Neural cell (in vitro differentiated cells): ENCODE results near the gene MXRA5. TPM values are rescaled to one million over a fixed set of nuclear protein-coding genes. Genes with fewer than 3 reads are reported as not detected.

Source experiments
- H2AFZ ChIP-seq: fragments of 200-600, 300-800 bp; sonication (generic), shearing (Covaris generic); 2 replicates; pipeline ENCODE4 v1.6.0; 2014; ENCODE audit warnings: low read depth, mild to moderate bottlenecking, antibody characterized with exemption, low read length, moderate library complexity
- H3F3A ChIP-seq: fragments of 200-600 bp; shearing (Covaris generic); 2 replicates; pipeline ENCODE4 v1.6.1; 2016; ENCODE audit warnings: mild to moderate bottlenecking, moderate library complexity, mixed read lengths, antibody characterized with exemption, low read length; ENCODE audit not compliant: insufficient read depth, poor library complexity, severe bottlenecking
- H3K27ac ChIP-seq: fragments of 200-600, 300-800 bp; sonication (generic), shearing (Covaris generic); 2 replicates; pipeline ENCODE4 v1.5.1; 2014; ENCODE audit warnings: mild to moderate bottlenecking, low read length, moderate library complexity
- H3K27me3 ChIP-seq: fragments of 300-800, 200-600 bp; sonication (generic), shearing (Covaris generic); 2 replicates; pipeline ENCODE4 v1.6.0; 2014; ENCODE audit warnings: mild to moderate bottlenecking, low read depth, low read length, moderate library complexity; ENCODE audit not compliant: insufficient read depth
- H3K36me3 ChIP-seq: fragments of 300-800, 200-600 bp; sonication (generic), shearing (Covaris generic); 2 replicates; pipeline ENCODE4 v1.5.1; 2014; ENCODE audit warnings: mild to moderate bottlenecking, antibody characterized with exemption, low read length, moderate library complexity; ENCODE audit not compliant: insufficient read depth
- H3K4me2 ChIP-seq: fragments of 300-800, 200-600 bp; sonication (generic), shearing (Covaris generic); 2 replicates; pipeline ENCODE4 v1.6.0; 2014; ENCODE audit warnings: mild to moderate bottlenecking, low read length
- H3K4me3 ChIP-seq: fragments of 300-800, 200-600 bp; sonication (generic), shearing (Covaris generic); 2 replicates; pipeline ENCODE4 v1.5.1; 2014; ENCODE audit warnings: mild to moderate bottlenecking, low read length, moderate library complexity
- H3K79me2 ChIP-seq: fragments of 200-600 bp; shearing (Covaris generic); replicated peaks from 2 replicates; pipeline ENCODE4 v1.6.0; 2014; ENCODE audit warnings: mild to moderate bottlenecking, low read length, moderate library complexity; ENCODE audit not compliant: insufficient read depth
- H3K9ac ChIP-seq: fragments of 300-800, 200-600 bp; sonication (generic), shearing (Covaris generic); 2 replicates; pipeline ENCODE4 v1.6.1; 2016; ENCODE audit warnings: mild to moderate bottlenecking, low read length, mixed read lengths
- H3K9me2 ChIP-seq: fragments of 200-600 bp; shearing (Covaris generic); 2 replicates; pipeline ENCODE4 v1.6.1; 2016; ENCODE audit warnings: mild to moderate bottlenecking, low read length, mixed read lengths; ENCODE audit not compliant: insufficient read depth
- H3K9me3 ChIP-seq: fragments of 200-600, 300-800 bp; sonication (generic), shearing (Covaris generic); 2 replicates; pipeline ENCODE4 v1.6.1; 2016; ENCODE audit warnings: mild to moderate bottlenecking, mixed run types, low read length, moderate library complexity, mixed read lengths
- H4K20me1 ChIP-seq: fragments of 200-600 bp; shearing (Covaris generic); 2 replicates; pipeline ENCODE4 v1.6.1; 2016; ENCODE audit warnings: mild to moderate bottlenecking, mixed run types; ENCODE audit not compliant: insufficient read depth
- CTCF ChIP-seq: fragments of 450-650 bp; IDR thresholded peaks from 2 replicates; pipeline ENCODE4 v1.5.1; 2014; ENCODE audit warnings: antibody characterized with exemption, mild to moderate bottlenecking, moderate library complexity; ENCODE audit not compliant: poor library complexity, severe bottlenecking
- EP300 ChIP-seq: fragments of 450-650 bp; conservative IDR thresholded peaks from 2 replicates; pipeline ENCODE4 v1.6.1; 2014; ENCODE audit warnings: antibody characterized with exemption, mild to moderate bottlenecking, moderate library complexity; ENCODE audit not compliant: poor library complexity, severe bottlenecking
- EZH2 ChIP-seq: fragments of 200-600, 300-800 bp; shearing (Covaris generic), sonication (generic); IDR thresholded peaks from 2 replicates; pipeline ENCODE4 v1.6.1; 2014; ENCODE audit warnings: antibody characterized with exemption, low read length, borderline replicate concordance, mild to moderate bottlenecking; ENCODE audit not compliant: insufficient read depth, poor library complexity, severe bottlenecking
- MXI1 ChIP-seq: fragments of 450-650 bp; conservative IDR thresholded peaks from 2 replicates; pipeline ENCODE4 v1.6.1; 2014; ENCODE audit warnings: antibody characterized with exemption, mild to moderate bottlenecking; ENCODE audit not compliant: poor library complexity, severe bottlenecking
- POLR2AphosphoS5 ChIP-seq: IDR thresholded peaks from 2 replicates; pipeline ENCODE4 v1.6.1; 2012
- RAD21 ChIP-seq: fragments of 450-650 bp; conservative IDR thresholded peaks from 2 replicates; pipeline ENCODE4 v1.6.1; 2014; ENCODE audit warnings: antibody characterized with exemption, mild to moderate bottlenecking, moderate library complexity
- REST ChIP-seq: IDR thresholded peaks from 2 replicates; pipeline ENCODE4 v1.6.1; 2012; ENCODE audit warnings: borderline replicate concordance
- SMC3 ChIP-seq: fragments of 450-650 bp; conservative IDR thresholded peaks from 2 replicates; pipeline ENCODE4 v1.6.1; 2014; ENCODE audit warnings: antibody characterized with exemption, mild to moderate bottlenecking, moderate library complexity; ENCODE audit not compliant: poor library complexity
- TAF1 ChIP-seq: IDR thresholded peaks from 2 replicates; pipeline ENCODE4 v1.6.1; 2012; ENCODE audit warnings: low read depth
- polyA minus RNA-seq: library from RNA; depleted of rRNA, polyadenylated mRNA; stranded (reverse); fragments of >200 nt; gene quantifications from 2 replicates; pipeline ENCODE4 v1.2.3, GENCODE V29; 2014
- polyA plus RNA-seq: library from polyadenylated mRNA; depleted of rRNA; stranded (reverse); fragments of >200 nt; gene quantifications from 2 replicates; pipeline ENCODE4 v1.2.3, GENCODE V29; 2014

MXRA5 gene
- polyA plus RNA-seq (0.28 and 0.32 TPM in 2 replicates), polyA minus RNA-seq (1.5 and 1.9 TPM in 2 replicates)

- Histone ChIP-seq H3K9me2 (no peaks in the 10 kb centered on the region), H3K9ac (peak within 1 kb of the TSS; percentile 46), H3K36me3 (no peaks in the 10 kb centered on the region), H3K79me2 (no peaks in the 10 kb centered on the region), H3K27ac (no peak within 1 kb of the TSS), H3F3A (no peaks in the 10 kb centered on the region), H4K20me1 (no peaks in the 10 kb centered on the region), H3K4me2 (peak within 1 kb of the TSS; percentile 35), H3K4me3 (peak within 1 kb of the TSS; percentile 71), H3K9me3 (no peaks in the 10 kb centered on the region), H2AFZ (no peak within 1 kb of the TSS), H3K27me3 (peaks cover 17% of the 10 kb centered on the region)
- no peak for TF ChIP-seq MXI1
- no peak for TF ChIP-seq REST
- TF ChIP-seq CTCF, result no peak
- TF ChIP-seq SMC3, result no peak
- TF ChIP-seq TAF1, result no peak
- no peak for TF ChIP-seq POLR2AphosphoS5
- no peak for TF ChIP-seq RAD21
- TF ChIP-seq EZH2, result no peak
- no peak for TF ChIP-seq EP300
Measured at GRCh38 chrX:3346501-3347259, at the start of gene MXRA5. Gene MXRA5, minus strand, starts transcription at chrX:3346652. Its CDS starts 2,819 bp downstream, at chrX:3343833.

GRCh38 chrX:3393581-3394111, 47.2 kb upstream of the MXRA5 start:
- no peak overlapping the region for H2AFZ ChIP-seq
- H3K9me3 ChIP-seq, result no peaks in the 10 kb centered on the region
- no peaks in the 10 kb centered on the region for H4K20me1 ChIP-seq
- H3K27ac ChIP-seq, result no peak overlapping the region
- no peak overlapping the region for H3K4me3 ChIP-seq
- no peak overlapping the region for H3K9ac ChIP-seq
- no peak overlapping the region for H3K4me2 ChIP-seq
- H3K27me3 ChIP-seq, result no peaks in the 10 kb centered on the region
- TF ChIP-seq SMC3 (no peak), CTCF (no peak), RAD21 (no peak), REST (no peak), EP300 (no peak), MXI1 (no peak), EZH2 (no peak), POLR2AphosphoS5 (no peak)
- no peaks in the 10 kb centered on the region for H3K36me3 ChIP-seq
- no peaks in the 10 kb centered on the region for H3K9me2 ChIP-seq
- no peaks in the 10 kb centered on the region for H3K79me2 ChIP-seq
- H3F3A ChIP-seq, result no peaks in the 10 kb centered on the region
